Glutamatergic neuron (in vitro differentiated cells): ENCODE measurements around the gene FILIP1L. TPM values are rescaled to one million over a fixed set of nuclear protein-coding genes. Genes with fewer than 3 reads are reported as not detected.
A peak's percentile ranks its signal among the peaks of the same experiment; 100 is the strongest.

Experiments used
- DNase-seq: peaks from one replicate; pipeline ENCODE4 v3.0.0; 2022
- H3K27ac Mint-ChIP-seq: one replicate; pipeline ENCODE4 v1.8.0; 2020; ENCODE audit warnings: mild to moderate bottlenecking, mixed read lengths, inconsistent platforms; ENCODE audit not compliant: unreplicated experiment
- H3K27me3 Mint-ChIP-seq: one replicate; pipeline ENCODE4 v1.8.0; 2020; ENCODE audit warnings: mild to moderate bottlenecking, moderate library complexity, mixed read lengths, inconsistent platforms; ENCODE audit not compliant: unreplicated experiment
- H3K36me3 Mint-ChIP-seq: one replicate; pipeline ENCODE4 v1.8.0; 2020; ENCODE audit warnings: mild to moderate bottlenecking, mixed read lengths, inconsistent platforms; ENCODE audit not compliant: unreplicated experiment
- H3K4me1 Mint-ChIP-seq: one replicate; pipeline ENCODE4 v1.8.0; 2020; ENCODE audit warnings: mild to moderate bottlenecking, low read depth, mixed read lengths, inconsistent platforms; ENCODE audit not compliant: unreplicated experiment
- H3K4me3 Mint-ChIP-seq: one replicate; pipeline ENCODE4 v1.8.0; 2020; ENCODE audit warnings: mild to moderate bottlenecking, mixed read lengths, inconsistent platforms; ENCODE audit not compliant: unreplicated experiment
- H3K9me3 Mint-ChIP-seq: one replicate; pipeline ENCODE4 v1.8.0; 2020; ENCODE audit warnings: mild to moderate bottlenecking, moderate library complexity, mixed read lengths, inconsistent platforms; ENCODE audit not compliant: unreplicated experiment
- CTCF ChIP-seq: fragments of 200-600 bp; sonication (generic); IDR thresholded peaks from one replicate; pipeline ENCODE4 v1.5.0; 2021; ENCODE audit not compliant: partially characterized antibody, unreplicated experiment
- total RNA-seq: library from RNA; stranded (reverse); fragmentation: NEBNext Ultra II Directional; extraction: Animal tissue kit (Norgen Biotek cat#: 25700); gene quantifications from one replicate; pipeline ENCODE4 v1.2.1, GENCODE V29; 2021; ENCODE audit not compliant: unreplicated experiment

FILIP1L gene
- total RNA-seq, 1 donor from 2014 or later = 4.3 TPM

GRCh38 chr3:99874237-99875002 is 239.9 kb downstream of the FILIP1L start:
- DNase-seq = no peak
- TF ChIP-seq CTCF = no peak
- Mint-ChIP-seq H3K4me3 (peak overlapping the region; percentile 68), H3K4me1 (peaks cover 13% of the 10 kb centered on the region), H3K36me3 (no peaks in the 10 kb centered on the region), H3K27ac (no peak overlapping the region), H3K9me3 (no peaks in the 10 kb centered on the region), H3K27me3 (no peaks in the 10 kb centered on the region)

- no peaks in the 10 kb centered on the region for H3K27me3 Mint-ChIP-seq
- H3K9me3 Mint-ChIP-seq = no peaks in the 10 kb centered on the region
- no peak for TF ChIP-seq CTCF
- peak overlapping the region; percentile 44 for H3K4me3 Mint-ChIP-seq
- no peaks in the 10 kb centered on the region for H3K36me3 Mint-ChIP-seq
- DNase-seq = no peak
- H3K4me1 Mint-ChIP-seq = peaks cover 13% of the 10 kb centered on the region
- no peak overlapping the region for H3K27ac Mint-ChIP-seq
These were observed 240.8 kb downstream of the FILIP1L start for GRCh38 chr3:99873269-99874102.

GRCh38 chr3:99872923-99873254 is 241.4 kb downstream of the FILIP1L start:
- no peak for DNase-seq
- Mint-ChIP-seq H3K9me3 (no peaks in the 10 kb centered on the region), H3K27me3 (no peaks in the 10 kb centered on the region), H3K36me3 (no peaks in the 10 kb centered on the region), H3K4me3 (no peak overlapping the region), H3K27ac (no peak overlapping the region), H3K4me1 (peaks cover 13% of the 10 kb centered on the region)
- no peak for TF ChIP-seq CTCF

GRCh38 chr3:99871231-99872045 is 242.9 kb downstream of the FILIP1L start:
- Mint-ChIP-seq H3K27ac (no peak overlapping the region), H3K27me3 (no peaks in the 10 kb centered on the region), H3K36me3 (no peaks in the 10 kb centered on the region), H3K4me3 (no peak overlapping the region), H3K4me1 (peaks cover 12% of the 10 kb centered on the region), H3K9me3 (no peaks in the 10 kb centered on the region)
- DNase-seq = no peak
- no peak for TF ChIP-seq CTCF
